Stomach (tissue), 4 donors: ENCODE results near the gene C12orf43.

Source experiments
- EP300 ChIP-seq: sonication (generic); formaldehyde crosslinking; IDR thresholded peaks from one replicate; pipeline ENCODE4 v1.6.1; 2017; ENCODE audit warnings: antibody characterized with exemption
- POLR2A ChIP-seq, 4 donors: fragments of 450-650 bp; IDR thresholded peaks; one replicate each; pipeline ENCODE4 v1.6.1; 2016; ENCODE audit warnings: antibody characterized with exemption in 4 of 4, control low read depth in 2 of 4, mild to moderate bottlenecking in 1 of 4, moderate library complexity in 1 of 4
- POLR2AphosphoS5 ChIP-seq, 3 donors: sonication (generic); formaldehyde crosslinking; IDR thresholded peaks; one replicate each; pipeline ENCODE4 v1.6.1; 2016; ENCODE audit warnings: antibody characterized with exemption in 3 of 3
- TF ChIP-seq, protein P1 (sequence below), 7 experiments: fragments of 450-650 bp in 4 of 7; fragments of 200-600 bp in 3 of 7; sonication (generic) in 3 of 7; IDR thresholded peaks; one replicate each; pipeline ENCODE4 v1.5.1; 2016 to 2019; ENCODE audit warnings: antibody characterized with exemption in 7 of 7, control low read depth in 2 of 7, mild to moderate bottlenecking in 1 of 7

GRCh38 chr12:120950807-120951206 lies 65.5 kb downstream of the C12orf43 start:
- TF ChIP-seq POLR2AphosphoS5 (IDR thresholded peaks at IDR 0.05) (no peak), EP300 (no peak), POLR2A (IDR thresholded peaks at IDR 0.05) (no peak)
- TF ChIP-seq, protein P1, sequence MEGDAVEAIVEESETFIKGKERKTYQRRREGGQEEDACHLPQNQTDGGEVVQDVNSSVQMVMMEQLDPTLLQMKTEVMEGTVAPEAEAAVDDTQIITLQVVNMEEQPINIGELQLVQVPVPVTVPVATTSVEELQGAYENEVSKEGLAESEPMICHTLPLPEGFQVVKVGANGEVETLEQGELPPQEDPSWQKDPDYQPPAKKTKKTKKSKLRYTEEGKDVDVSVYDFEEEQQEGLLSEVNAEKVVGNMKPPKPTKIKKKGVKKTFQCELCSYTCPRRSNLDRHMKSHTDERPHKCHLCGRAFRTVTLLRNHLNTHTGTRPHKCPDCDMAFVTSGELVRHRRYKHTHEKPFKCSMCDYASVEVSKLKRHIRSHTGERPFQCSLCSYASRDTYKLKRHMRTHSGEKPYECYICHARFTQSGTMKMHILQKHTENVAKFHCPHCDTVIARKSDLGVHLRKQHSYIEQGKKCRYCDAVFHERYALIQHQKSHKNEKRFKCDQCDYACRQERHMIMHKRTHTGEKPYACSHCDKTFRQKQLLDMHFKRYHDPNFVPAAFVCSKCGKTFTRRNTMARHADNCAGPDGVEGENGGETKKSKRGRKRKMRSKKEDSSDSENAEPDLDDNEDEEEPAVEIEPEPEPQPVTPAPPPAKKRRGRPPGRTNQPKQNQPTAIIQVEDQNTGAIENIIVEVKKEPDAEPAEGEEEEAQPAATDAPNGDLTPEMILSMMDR (IDR thresholded peaks at IDR 0.05): no peak
